CD14-positive monocyte (primary cell): ENCODE results near the gene DENND6B. TPM values are rescaled to one million over a fixed set of nuclear protein-coding genes. Genes with fewer than 3 reads are reported as not detected.

Source experiments
- DNase-seq, 3 donors: peaks; one replicate each; pipeline ENCODE4 v3.0.0-alpha.2; 2011 to 2022
- H2AFZ ChIP-seq: 2 replicates; pipeline ENCODE4 v1.6.0; 2012; ENCODE audit warnings: mild to moderate bottlenecking, low read depth, low read length, inconsistent platforms; ENCODE audit not compliant: insufficient read depth, poor library complexity, severe bottlenecking
- H3K27ac ChIP-seq, 2 donors: 1 replicate in 1 of 2; 2 replicates in 1 of 2; pipeline ENCODE4 v1.5.1; 2012 to 2013; ENCODE audit warnings: low read length in 2 of 2, control low read depth in 1 of 2, inconsistent platforms in 1 of 2, low read depth in 1 of 2, mild to moderate bottlenecking in 1 of 2
- H3K27me3 ChIP-seq, 2 donors: one replicate each; pipeline versions ENCODE4 v1.6.0 to v1.6.1; 2011 to 2013; ENCODE audit warnings: low read length in 2 of 2; ENCODE audit not compliant: control insufficient read depth in 2 of 2, insufficient read depth in 2 of 2
- H3K36me3 ChIP-seq, 2 donors: replicated peaks in 1 of 2; 1 replicate in 1 of 2; 2 replicates in 1 of 2; pipeline versions ENCODE4 v1.5.1 to v1.6.1; 2012 to 2013; ENCODE audit warnings: low read length in 2 of 2, control low read depth in 1 of 2, inconsistent platforms in 1 of 2, mild to moderate bottlenecking in 1 of 2; ENCODE audit not compliant: insufficient read depth in 2 of 2, control insufficient read depth in 1 of 2
- H3K4me1 ChIP-seq, 2 donors: 1 replicate in 1 of 2; 2 replicates in 1 of 2; pipeline versions ENCODE4 v1.5.1 to v1.6.1; 2012 to 2013; ENCODE audit warnings: low read length in 2 of 2, control low read depth in 1 of 2, inconsistent platforms in 1 of 2, mild to moderate bottlenecking in 1 of 2, moderate library complexity in 1 of 2; ENCODE audit not compliant: insufficient read depth in 2 of 2, control insufficient read depth in 1 of 2
- H3K4me2 ChIP-seq: replicated peaks from 2 replicates; pipeline ENCODE3; 2012; ENCODE audit warnings: low read length, moderate library complexity, mild to moderate bottlenecking; ENCODE audit not compliant: poor library complexity, severe bottlenecking; ENCODE audit errors: extremely low read depth
- H3K4me3 ChIP-seq, 3 experiments: fragments of 200-600 bp in 1 of 3; sonication (generic) in 1 of 3; replicated peaks in 1 of 3; 1 replicate in 2 of 3; 2 replicates in 1 of 3; pipeline ENCODE4 v1.5.1; 2011 to 2013; ENCODE audit warnings: low read length in 3 of 3, mild to moderate bottlenecking in 3 of 3, control low read depth in 2 of 3, low read depth in 2 of 3, inconsistent platforms in 1 of 3, moderate library complexity in 1 of 3
- H3K79me2 ChIP-seq: 2 replicates; pipeline ENCODE4 v1.6.0; 2012; ENCODE audit warnings: mild to moderate bottlenecking, control low read depth, inconsistent platforms, low read length, moderate library complexity; ENCODE audit not compliant: insufficient read depth
- H3K9ac ChIP-seq: 2 replicates; pipeline ENCODE4 v1.6.0; 2017; ENCODE audit warnings: low read length, mild to moderate bottlenecking; ENCODE audit not compliant: insufficient read depth, poor library complexity, severe bottlenecking
- H3K9me3 ChIP-seq, 2 donors: replicated peaks in 1 of 2; 1 replicate in 1 of 2; 2 replicates in 1 of 2; pipeline versions ENCODE4 v1.5.1 to v1.6.1; 2012 to 2013; ENCODE audit warnings: low read length in 2 of 2, control low read depth in 1 of 2; ENCODE audit not compliant: control insufficient read depth in 1 of 2, insufficient read depth in 1 of 2
- H4K20me1 ChIP-seq: 2 replicates; pipeline ENCODE4 v1.6.0; 2012; ENCODE audit warnings: mild to moderate bottlenecking, low read length, control low read depth, moderate library complexity; ENCODE audit not compliant: insufficient read depth
- H3K27ac Mint-ChIP-seq, 7 donors: one replicate each; pipeline ENCODE4 v1.8.0; 2020; ENCODE audit warnings: mild to moderate bottlenecking in 7 of 7, mixed read lengths in 7 of 7, moderate library complexity in 6 of 7, inconsistent platforms in 2 of 7
- H3K27me3 Mint-ChIP-seq, 3 donors: one replicate each; pipeline ENCODE4 v1.8.0; 2021 to 2022; ENCODE audit warnings: low read depth in 3 of 3, mild to moderate bottlenecking in 3 of 3, mixed read lengths in 3 of 3, moderate library complexity in 3 of 3, inconsistent platforms in 1 of 3
- H3K36me3 Mint-ChIP-seq, 2 donors: one replicate each; pipeline ENCODE4 v1.8.0; 2020; ENCODE audit warnings: mixed read lengths in 2 of 2, inconsistent platforms in 1 of 2, mild to moderate bottlenecking in 1 of 2
- H3K4me1 Mint-ChIP-seq: one replicate; pipeline ENCODE4 v1.8.0; 2020; ENCODE audit warnings: mild to moderate bottlenecking, mixed read lengths
- H3K4me3 Mint-ChIP-seq, 2 donors: one replicate each; pipeline ENCODE4 v1.8.0; 2020; ENCODE audit warnings: mild to moderate bottlenecking in 2 of 2, mixed read lengths in 2 of 2, moderate library complexity in 1 of 2
- H3K9me3 Mint-ChIP-seq, 7 donors: one replicate each; pipeline ENCODE4 v1.8.0; 2020 to 2022; ENCODE audit warnings: mixed read lengths in 7 of 7, mild to moderate bottlenecking in 6 of 7, moderate library complexity in 6 of 7, inconsistent platforms in 2 of 7
- WGBS: methylation state at CpG from one replicate; pipeline ENCODE4 v1.1.5; 2013; ENCODE audit warnings: missing lambda C conversion rate; ENCODE audit not compliant: insufficient coverage; 5-methylcytosine and 5-hydroxymethylcytosine counted together
- intact Hi-C, 2 donors: fragments of 100-400 bp; cut with micrococcal nuclease; formaldehyde crosslinking; loops; one replicate each; pipeline versions ENCODE4 v1.15.0 to v1.15.1; 2023
- polyA plus RNA-seq, 3 donors: library from polyadenylated mRNA; depleted of rRNA in 1 of 3; unstranded in 2 of 3; stranded (reverse) in 1 of 3; fragments of 300-500 nt in 2 of 3; fragments of >200 nt in 1 of 3; fragmentation: Illumina TruSeq in 2 of 3; gene quantifications; 1 replicate in 2 of 3; 2 replicates in 1 of 3; pipeline ENCODE4 v1.2.3, GENCODE V29; 2012 to 2021
- TF ChIP-seq, protein P1 (sequence below): fragments of 200-600 bp; IDR thresholded peaks from one replicate; pipeline ENCODE4 v1.8.0; 2022; ENCODE audit warnings: antibody characterized with exemption, mild to moderate bottlenecking

DENND6B gene
- polyA plus RNA-seq, 3 donors, result 1.7 to 10.6 (median 2.1) TPM

DNA sequence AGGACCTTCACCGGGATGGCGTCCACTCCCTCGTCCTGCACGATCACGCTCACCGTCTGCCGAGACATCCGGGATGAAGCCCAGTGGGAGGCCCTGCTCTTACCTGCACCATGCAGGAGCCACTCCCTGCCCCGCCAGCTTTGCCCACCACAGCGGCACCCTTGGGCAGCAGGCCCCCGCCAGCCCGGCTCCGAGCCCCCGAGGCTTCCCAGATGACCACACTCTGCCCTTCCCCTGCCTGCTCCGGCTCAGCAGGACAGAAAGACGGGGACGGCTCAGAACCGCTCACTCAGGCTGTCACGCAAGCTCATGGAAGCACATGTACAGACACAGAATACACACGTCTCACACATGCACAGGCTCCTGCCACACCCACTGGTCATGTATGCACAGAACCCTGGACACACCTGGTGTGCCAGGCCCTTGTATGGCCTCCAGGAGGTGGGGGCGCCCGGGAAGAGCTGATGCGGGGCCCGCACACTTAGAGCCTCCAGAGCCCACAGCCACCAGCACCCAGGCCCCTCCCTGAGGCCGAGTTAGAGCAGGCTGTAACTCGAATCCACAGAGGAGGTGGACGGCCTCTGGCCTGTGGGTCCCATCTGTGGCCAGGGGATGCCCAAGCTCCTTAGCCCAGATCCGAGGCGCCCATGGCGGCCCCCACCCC, 47.7 kb downstream of the DENND6B start:
- Mint-ChIP-seq H3K27ac (peak overlapping the region in 1 of 7 donors; percentile 84), H3K36me3 (peaks cover 57 to 92% of the 10 kb centered on the region in 2 donors), H3K4me1 (peaks cover under 1% of the 10 kb centered on the region), H3K27me3 (peaks cover 0 to 2% (median 1%) of the 10 kb centered on the region in 3 donors), H3K4me3 (no peak overlapping the region), H3K9me3 (peaks cover 0 to 2% (median 0%) of the 10 kb centered on the region in 7 donors)
- Histone ChIP-seq H3K4me2 (no peak overlapping the region), H3K4me1 (no peaks in the 10 kb centered on the region), H3K79me2 (peaks cover 3% of the 10 kb centered on the region), H2AFZ (no peak overlapping the region), H3K27ac (no peak overlapping the region), H3K4me3 (no peak overlapping the region), H3K9me3 (no peaks in the 10 kb centered on the region), H3K36me3 (peaks cover 91 to 96% of the 10 kb centered on the region in 2 donors), H4K20me1 (peaks cover 95% of the 10 kb centered on the region), H3K9ac (no peak overlapping the region), H3K27me3 (no peaks in the 10 kb centered on the region)
- intact Hi-C loops, result loop anchor here in 1 of 2 donors (5.0 kb wide), 2 partner anchors 48 to 63 kb away; partner anchors contain the start of genes DENND6B and PPP6R2
- no peak for DNase-seq
- 98% methylated on average over 29 of the region's 30 CpGs for WGBS
- TF ChIP-seq, protein P1, sequence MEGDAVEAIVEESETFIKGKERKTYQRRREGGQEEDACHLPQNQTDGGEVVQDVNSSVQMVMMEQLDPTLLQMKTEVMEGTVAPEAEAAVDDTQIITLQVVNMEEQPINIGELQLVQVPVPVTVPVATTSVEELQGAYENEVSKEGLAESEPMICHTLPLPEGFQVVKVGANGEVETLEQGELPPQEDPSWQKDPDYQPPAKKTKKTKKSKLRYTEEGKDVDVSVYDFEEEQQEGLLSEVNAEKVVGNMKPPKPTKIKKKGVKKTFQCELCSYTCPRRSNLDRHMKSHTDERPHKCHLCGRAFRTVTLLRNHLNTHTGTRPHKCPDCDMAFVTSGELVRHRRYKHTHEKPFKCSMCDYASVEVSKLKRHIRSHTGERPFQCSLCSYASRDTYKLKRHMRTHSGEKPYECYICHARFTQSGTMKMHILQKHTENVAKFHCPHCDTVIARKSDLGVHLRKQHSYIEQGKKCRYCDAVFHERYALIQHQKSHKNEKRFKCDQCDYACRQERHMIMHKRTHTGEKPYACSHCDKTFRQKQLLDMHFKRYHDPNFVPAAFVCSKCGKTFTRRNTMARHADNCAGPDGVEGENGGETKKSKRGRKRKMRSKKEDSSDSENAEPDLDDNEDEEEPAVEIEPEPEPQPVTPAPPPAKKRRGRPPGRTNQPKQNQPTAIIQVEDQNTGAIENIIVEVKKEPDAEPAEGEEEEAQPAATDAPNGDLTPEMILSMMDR, result no peak

DNA sequence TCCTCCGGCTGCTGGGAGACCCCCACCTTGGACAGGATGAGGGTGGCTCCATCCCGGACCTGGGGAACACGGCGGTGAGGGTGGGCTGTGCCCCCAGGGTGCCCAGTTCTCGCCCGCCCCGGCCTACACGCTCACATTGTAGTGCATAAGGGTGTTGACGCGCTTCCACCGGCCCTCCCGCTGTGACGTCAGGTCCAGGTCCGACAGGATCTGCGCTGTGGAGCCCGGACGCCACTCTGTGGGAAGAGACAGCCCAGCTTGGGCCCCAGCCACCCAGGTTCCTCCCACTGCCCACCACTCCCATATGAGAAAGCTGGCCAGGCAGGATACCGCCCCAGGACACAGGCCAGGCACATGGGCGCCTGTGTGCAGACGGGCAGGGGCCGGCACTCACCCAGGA, 48.4 kb downstream of the DENND6B start:
- Histone ChIP-seq H3K9ac (no peak overlapping the region), H3K27me3 (no peaks in the 10 kb centered on the region), H3K4me2 (no peak overlapping the region), H4K20me1 (peaks cover 95% of the 10 kb centered on the region), H3K4me3 (no peak overlapping the region), H3K4me1 (no peaks in the 10 kb centered on the region), H3K36me3 (peaks cover 88 to 90% of the 10 kb centered on the region in 2 donors), H3K9me3 (no peaks in the 10 kb centered on the region), H2AFZ (no peak overlapping the region), H3K27ac (no peak overlapping the region), H3K79me2 (peaks cover 3% of the 10 kb centered on the region)
- TF ChIP-seq, protein P1, result no peak
- Mint-ChIP-seq H3K27me3 (peaks cover 0 to 7% (median 5%) of the 10 kb centered on the region in 3 donors), H3K4me1 (peaks cover 5% of the 10 kb centered on the region), H3K27ac (peak overlapping the region in 1 of 7 donors; percentile 56), H3K36me3 (peaks cover 58 to 91% of the 10 kb centered on the region in 2 donors), H3K4me3 (no peak overlapping the region), H3K9me3 (peaks cover 0 to 2% (median 0%) of the 10 kb centered on the region in 7 donors)
- intact Hi-C loops, result loop anchor here in 1 of 2 donors (5.0 kb wide), 2 partner anchors 49 to 64 kb away; partner anchors contain the start of genes DENND6B and PPP6R2
- WGBS, result 96% methylated on average over 20 of the region's 21 CpGs
- no peak for DNase-seq
